ENCODE measurements around the gene MYBL2.
A peak's percentile ranks its signal among the peaks of the same experiment; 100 is the strongest.
"Not testable (repeated sequence)": the region's sequence is repeated elsewhere in the genome, so short reads cannot be mapped to it uniquely, and the experiment has no call there.

MYBL2 gene

DNA sequence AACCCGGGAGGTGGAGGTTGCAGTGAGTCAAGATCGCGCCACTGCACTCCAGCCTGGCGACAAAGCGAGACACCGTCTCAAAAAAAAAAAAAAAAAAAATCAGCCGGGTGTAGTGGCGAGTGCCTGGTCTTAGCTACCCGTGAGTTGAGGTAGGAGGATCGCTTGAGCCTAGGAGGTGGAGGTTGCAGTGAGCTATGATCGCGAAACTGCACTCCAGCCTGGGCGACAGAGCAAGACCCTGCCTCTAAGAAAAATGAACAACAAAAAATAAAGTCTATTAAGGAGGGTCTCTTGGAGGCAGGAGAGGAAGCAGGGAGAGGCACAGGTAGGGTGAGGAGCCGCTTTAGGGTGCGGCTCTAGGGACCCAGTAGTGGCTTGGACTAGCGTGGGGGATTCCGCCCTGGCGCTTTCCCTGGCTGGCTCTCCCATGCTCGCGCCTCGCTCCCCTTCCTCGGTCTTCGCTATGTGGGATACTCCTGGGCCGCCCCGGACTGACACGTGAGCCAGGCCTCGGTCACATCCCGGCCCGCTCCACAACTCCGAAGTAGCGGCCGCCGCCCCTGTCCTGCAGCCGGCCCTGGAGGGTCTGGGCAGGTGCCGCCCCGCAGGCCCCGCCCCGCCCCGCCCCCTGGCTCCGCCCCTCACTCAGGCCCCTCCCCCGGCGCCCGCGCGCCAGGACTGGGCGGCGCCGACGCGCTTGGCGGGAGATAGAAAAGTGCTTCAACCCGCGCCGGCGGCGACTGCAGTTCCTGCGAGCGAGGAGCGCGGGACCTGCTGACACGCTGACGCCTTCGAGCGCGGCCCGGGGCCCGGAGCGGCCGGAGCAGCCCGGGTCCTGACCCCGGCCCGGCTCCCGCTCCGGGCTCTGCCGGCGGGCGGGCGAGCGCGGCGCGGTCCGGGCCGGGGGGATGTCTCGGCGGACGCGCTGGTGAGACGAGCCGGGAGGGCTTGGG lies at the start of gene MYBL2:
Gene MYBL2, plus strand, starts transcription at position 739 of the 953 bp plus-strand sequence. Its CDS starts 170 bp downstream, at position 909.
- peak within 1 kb of the TSS; percentile 64 for H3K4me3 Mint-ChIP-seq
- H3K27ac Mint-ChIP-seq, result no peak within 1 kb of the TSS
- ATAC-seq (peak; percentile 91), DNase-seq (ENCODE audit: low spot score in 2 of 2) (peak; percentile 62 to 82)
- H3K9me3 Mint-ChIP-seq, result no peaks in the 10 kb centered on the region
- no peaks in the 10 kb centered on the region for H3K4me1 Mint-ChIP-seq
- peaks cover 13% of the 10 kb centered on the region for H3K36me3 Mint-ChIP-seq

DNA sequence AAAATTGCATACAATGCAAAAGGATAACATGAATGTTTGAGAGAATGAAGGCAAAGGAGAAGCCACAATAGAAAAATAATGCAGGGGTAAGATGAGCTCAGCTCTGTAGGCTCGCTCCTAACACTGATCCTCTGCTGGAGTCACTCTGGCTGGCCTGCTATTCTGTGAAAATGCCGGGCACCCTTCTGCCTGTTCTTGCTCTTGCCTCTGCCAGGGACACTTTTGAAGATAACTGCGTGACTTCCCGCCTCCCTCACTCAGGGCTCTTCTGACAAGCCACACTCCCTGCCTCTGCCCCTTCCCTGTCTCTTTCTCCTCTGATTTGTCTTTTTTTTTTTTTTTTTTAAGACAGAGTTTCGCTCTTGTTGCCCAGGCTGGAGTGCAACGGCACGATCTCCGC lies 35.3 kb upstream of the MYBL2 start:
- H3K9me3 Mint-ChIP-seq, result no peaks in the 10 kb centered on the region
- no peak for ATAC-seq
- DNase-seq (ENCODE audit: low spot score in 2 of 2), result no peak
- peaks cover 37% of the 10 kb centered on the region for H3K36me3 Mint-ChIP-seq
- H3K4me3 Mint-ChIP-seq, result no peak overlapping the region
- no peaks in the 10 kb centered on the region for H3K4me1 Mint-ChIP-seq
- H3K27ac Mint-ChIP-seq, result no peak overlapping the region

DNA sequence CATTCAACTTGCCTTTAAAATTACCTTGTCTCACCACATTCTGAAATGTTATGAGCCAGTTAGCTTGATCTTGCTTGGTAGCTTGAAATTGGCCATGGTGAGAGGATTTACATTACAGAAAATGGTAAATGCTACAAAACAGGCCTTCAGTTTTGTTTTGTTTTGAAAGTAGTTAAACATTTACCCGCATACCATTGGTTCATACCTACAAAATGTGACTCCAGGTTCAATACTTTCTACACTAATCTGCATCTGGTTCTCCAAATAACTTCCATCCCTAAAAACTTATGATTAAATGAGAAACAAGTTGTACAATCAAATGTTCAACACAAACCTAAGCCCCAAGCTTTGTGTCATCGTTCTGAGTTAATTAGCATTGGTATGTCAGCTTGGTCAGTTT lies 30.5 kb upstream of the MYBL2 start:
- no peak overlapping the region for H3K4me3 Mint-ChIP-seq
- H3K27ac Mint-ChIP-seq, result no peak overlapping the region
- ATAC-seq (no peak), DNase-seq (ENCODE audit: low spot score in 2 of 2) (no peak)
- peaks cover 59% of the 10 kb centered on the region for H3K36me3 Mint-ChIP-seq
- no peaks in the 10 kb centered on the region for H3K4me1 Mint-ChIP-seq
- H3K9me3 Mint-ChIP-seq, result no peaks in the 10 kb centered on the region

DNA sequence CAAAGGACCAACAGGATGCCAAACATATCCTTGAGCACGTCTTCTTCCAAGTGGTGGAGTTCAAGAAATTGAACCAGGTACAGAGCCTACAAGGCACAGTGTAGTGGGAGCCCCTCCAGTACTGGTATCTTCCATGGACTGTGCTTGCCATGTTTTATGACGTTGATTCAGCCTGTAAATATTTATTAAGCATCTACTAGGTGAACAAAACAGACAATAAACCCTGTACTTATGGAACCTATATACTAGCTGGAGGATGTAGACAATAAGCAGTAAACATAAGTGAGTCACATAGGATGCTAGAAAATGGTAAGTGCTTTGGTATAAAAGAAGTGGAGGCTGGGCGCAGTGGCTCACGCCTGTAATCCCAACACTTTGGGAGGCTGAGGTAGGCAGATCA lies 24.4 kb upstream of the MYBL2 start:
- Mint-ChIP-seq H3K9me3 (no peaks in the 10 kb centered on the region), H3K4me1 (no peaks in the 10 kb centered on the region), H3K4me3 (no peak overlapping the region), H3K27ac (no peak overlapping the region), H3K36me3 (peaks cover 63% of the 10 kb centered on the region)
- no peak for ATAC-seq
- DNase-seq (ENCODE audit: low spot score in 2 of 2), result no peak

DNA sequence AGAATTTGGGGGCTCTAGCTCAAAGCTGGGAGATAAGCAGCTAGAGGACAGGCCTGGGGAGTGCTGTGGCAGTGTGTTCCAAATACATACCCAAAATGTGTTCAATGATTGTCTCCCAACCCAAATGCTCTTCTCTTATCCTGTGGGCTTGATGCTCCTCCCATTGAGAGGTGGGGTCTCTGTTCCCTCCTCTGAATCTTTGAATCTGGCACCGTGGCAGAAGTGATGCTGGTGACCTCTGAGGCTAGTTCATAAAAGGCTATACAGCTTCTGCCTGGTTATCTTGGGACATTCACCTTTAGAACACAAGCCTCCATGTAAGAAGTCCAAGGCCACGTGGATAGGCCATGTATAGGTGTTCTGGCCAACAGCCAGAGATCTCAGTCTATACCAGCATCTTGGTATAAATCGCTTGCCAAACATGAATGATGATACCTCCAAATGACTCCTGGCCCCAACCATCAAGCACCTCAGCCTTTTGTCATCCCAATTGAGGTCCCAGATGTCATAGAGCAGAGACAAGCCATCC lies 15.9 kb upstream of the MYBL2 start:
- ATAC-seq, result no peak
- no peak for DNase-seq (ENCODE audit: low spot score in 2 of 2)
- Mint-ChIP-seq H3K36me3 (peaks cover 26% of the 10 kb centered on the region), H3K27ac (no peak overlapping the region), H3K4me1 (no peaks in the 10 kb centered on the region), H3K4me3 (no peak overlapping the region), H3K9me3 (no peaks in the 10 kb centered on the region)

DNA sequence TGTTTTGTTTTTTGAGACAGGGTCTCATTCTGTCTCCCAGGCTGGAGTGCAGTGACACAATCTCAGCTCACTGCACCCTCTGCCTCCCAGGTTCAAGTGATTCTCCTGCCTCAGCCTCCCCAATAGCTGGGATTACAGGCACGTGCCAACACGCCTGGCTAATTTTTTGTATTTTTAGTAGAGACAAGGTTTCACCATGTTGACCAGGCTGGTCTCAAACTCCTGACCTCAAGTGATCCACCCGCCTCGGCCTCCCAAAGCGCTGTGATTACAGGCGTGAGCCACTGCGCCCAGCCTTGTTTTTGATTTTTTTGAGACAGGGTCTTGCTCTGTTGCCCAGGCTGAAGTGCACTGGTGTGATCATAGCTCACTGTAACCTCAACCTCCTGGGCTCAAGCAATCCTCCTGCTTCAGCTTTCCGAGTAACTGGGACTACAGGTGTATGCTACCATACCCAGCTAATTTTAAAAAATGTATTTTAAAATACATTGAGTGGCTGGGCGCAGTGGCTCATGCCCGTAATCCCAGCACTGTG lies 15.2 kb upstream of the MYBL2 start:
- not testable (repeated sequence) for H3K4me1 Mint-ChIP-seq; ATAC-seq; H3K27ac Mint-ChIP-seq; H3K4me3 Mint-ChIP-seq; H3K9me3 Mint-ChIP-seq; DNase-seq (ENCODE audit: low spot score in 2 of 2)
- H3K36me3 Mint-ChIP-seq, result peaks cover 20% of the 10 kb centered on the region

DNA sequence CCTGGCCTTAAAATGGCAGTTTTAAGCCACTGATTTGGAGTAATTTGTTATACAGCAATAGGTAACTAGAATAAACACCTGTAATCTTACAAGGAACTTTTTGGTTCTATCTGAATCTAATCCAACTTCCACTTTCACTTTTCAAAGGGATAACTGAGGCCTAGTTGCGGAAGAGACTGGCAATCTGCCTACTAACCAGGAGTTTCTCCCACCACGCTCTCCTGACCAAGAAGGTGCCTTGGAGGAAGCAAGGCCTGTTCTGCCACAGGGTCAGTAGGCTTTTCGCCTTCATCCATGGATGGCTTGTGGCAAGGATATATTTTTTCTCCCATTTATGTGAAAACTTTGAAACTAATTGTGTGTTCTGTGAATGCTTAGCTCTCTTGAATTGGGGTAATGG lies 12.9 kb upstream of the MYBL2 start:
- no peak for ATAC-seq
- no peak overlapping the region for H3K4me3 Mint-ChIP-seq
- no peak overlapping the region for H3K27ac Mint-ChIP-seq
- DNase-seq (ENCODE audit: low spot score in 2 of 2), result no peak
- no peaks in the 10 kb centered on the region for H3K9me3 Mint-ChIP-seq
- H3K36me3 Mint-ChIP-seq, result no peaks in the 10 kb centered on the region
- peaks cover 14% of the 10 kb centered on the region for H3K4me1 Mint-ChIP-seq

DNA sequence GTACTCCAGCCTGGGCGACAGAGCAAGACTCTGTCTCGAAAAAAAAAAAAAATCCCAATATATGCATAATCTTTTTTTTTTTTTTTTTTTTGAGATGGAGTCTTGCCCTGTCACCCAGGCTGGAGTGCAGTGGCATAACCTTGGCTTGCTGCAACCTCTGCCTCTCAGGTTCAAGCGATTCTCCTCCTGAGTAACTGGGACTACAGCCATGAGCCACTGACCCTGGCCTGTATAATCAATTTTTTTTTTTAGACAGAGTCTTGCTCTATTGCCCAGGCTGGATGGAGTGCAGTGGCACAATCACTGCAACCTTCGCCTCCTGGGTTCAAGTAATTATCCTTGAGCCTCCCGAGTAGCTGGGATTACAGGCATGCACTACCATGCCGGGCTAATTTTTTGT lies 11.7 kb upstream of the MYBL2 start:
- not testable (repeated sequence) for H3K27ac Mint-ChIP-seq; H3K9me3 Mint-ChIP-seq; H3K4me3 Mint-ChIP-seq; H3K36me3 Mint-ChIP-seq; DNase-seq (ENCODE audit: low spot score in 2 of 2); ATAC-seq
- peaks cover 14% of the 10 kb centered on the region for H3K4me1 Mint-ChIP-seq

DNA sequence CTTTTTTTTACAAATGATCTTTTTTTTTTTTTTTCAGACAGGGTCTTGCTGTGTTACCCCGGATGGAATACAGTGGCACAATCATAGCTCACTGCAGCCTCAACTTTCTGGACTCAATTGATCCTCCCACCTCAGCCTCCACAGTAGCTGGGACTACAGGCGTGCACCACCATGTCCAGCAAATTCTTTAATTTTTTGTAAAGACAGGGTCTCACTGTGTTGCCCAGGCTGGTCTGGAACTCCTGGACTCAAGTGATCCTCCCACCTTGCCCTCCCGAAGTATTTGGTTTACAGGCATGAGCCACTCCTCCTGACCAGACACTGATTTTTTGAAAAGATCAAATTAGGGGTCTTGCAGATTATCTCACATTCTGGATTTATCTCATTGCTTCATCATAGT lies 11.0 kb upstream of the MYBL2 start:
- Mint-ChIP-seq H3K4me3 (peak overlapping the region; percentile 85), H3K4me1 (peaks cover 14% of the 10 kb centered on the region), H3K36me3 (no peaks in the 10 kb centered on the region), H3K9me3 (no peaks in the 10 kb centered on the region), H3K27ac (no peak overlapping the region)
- DNase-seq (ENCODE audit: low spot score in 2 of 2) (no peak), ATAC-seq (no peak)

DNA sequence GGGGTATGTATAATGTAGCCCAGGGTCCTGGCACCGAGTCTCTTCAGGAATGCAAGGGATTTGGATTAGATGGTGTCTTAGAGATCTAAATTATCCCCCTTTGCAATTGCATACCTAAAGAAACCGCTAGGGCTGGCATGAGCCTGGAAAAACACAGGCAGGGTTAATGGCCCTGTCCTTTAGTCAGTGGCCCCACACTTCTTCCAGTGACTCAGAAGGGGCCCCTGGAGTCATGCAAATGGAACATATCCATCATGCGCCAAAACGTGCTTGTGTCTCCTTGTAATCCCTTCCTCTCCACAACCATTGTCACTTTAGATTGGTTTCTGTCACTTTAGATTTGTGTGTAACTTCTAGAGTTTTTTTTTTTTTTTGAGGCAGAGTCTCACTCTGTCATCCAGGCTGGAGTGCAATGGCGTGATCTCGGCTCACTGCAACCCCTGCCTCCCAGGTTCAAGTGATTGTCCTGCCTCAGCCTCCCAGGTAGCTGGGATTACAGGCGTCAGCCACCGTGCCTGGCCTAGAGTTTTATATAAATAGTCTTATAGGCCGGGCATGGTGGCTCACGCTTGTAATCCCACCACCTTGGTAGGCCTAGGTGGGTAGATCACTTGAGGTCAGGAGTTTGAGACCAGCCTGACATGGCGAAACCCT lies 8.7 kb upstream of the MYBL2 start:
- Mint-ChIP-seq H3K36me3 (no peaks in the 10 kb centered on the region), H3K27ac (peak overlapping the region; percentile 93), H3K4me3 (peak overlapping the region; percentile 85), H3K4me1 (peaks cover 14% of the 10 kb centered on the region), H3K9me3 (no peaks in the 10 kb centered on the region)
- peak; percentile 77 for ATAC-seq
- no peak for DNase-seq (ENCODE audit: low spot score in 2 of 2)

DNA sequence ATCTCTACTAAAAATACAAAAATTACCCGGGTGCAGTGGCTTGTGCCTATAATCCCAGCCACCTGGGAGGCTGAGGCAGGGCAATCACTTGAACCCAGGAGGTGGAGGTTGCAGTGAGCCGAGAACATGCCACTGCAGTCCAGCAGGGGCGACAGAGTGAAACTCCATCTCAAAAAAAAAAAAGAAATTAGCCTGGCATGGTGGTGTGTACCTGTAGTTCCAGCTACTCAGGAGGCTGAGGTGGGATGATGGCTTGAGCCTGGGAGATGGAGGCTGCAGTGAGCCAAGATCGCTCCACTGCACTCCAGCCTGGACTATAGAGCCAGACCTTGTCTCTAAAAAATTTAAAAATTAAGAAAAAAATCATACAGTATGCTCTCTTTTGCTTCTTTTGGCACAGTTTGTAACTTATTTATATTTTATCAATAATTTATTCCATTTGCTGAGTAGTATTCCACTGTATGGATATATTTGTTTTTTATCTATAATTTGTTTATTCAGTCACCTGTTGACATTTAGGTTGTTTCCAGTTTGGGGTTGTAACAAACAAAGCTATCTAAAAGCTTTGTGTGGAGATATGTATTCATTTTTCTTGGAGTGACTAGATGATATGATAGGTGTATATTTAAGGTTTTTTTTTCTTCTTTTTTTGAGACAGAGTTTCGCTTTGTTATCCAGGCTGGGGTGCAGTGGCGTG lies 8.0 kb upstream of the MYBL2 start:
- H3K4me1 Mint-ChIP-seq, result peaks cover 14% of the 10 kb centered on the region
- H3K36me3 Mint-ChIP-seq, result no peaks in the 10 kb centered on the region
- no peak overlapping the region for H3K27ac Mint-ChIP-seq
- ATAC-seq (no peak), DNase-seq (ENCODE audit: low spot score in 2 of 2) (no peak)
- H3K9me3 Mint-ChIP-seq, result no peaks in the 10 kb centered on the region
- H3K4me3 Mint-ChIP-seq, result peak overlapping the region; percentile 85

DNA sequence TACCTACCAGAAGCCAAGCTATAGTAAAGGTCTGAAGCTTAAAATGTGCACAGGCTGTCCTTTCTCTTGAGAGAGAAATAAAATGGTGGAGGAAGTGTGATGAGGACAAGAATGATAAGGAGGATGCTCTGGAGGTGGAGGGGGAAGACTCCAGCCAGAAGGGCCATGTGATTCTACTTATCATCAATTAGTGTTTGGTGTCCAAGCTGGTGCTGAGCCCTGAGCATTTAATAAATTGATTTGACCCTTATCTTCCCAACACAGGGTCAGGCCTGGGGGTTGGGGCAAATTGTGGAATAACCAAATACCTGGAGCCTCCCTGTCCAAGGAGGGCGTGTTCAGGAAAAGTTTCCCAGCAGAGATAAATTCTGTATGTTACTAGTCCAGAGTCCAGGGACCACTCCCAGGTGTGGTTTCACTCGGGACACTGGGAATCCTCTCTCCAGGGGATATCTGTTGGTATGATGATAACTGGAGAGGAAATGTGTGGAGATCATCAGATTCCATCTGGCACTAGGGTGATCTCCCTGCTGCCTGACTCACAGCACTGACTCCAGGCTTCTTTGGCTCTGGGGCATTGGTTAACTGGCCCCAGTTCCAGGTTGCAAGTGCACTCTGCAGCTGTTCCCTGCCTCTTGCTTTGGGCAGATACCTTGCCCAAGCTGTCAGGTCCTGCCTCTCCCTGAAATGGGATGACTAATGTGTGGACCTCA lies 3.8 kb upstream of the MYBL2 start:
- no peak for ATAC-seq
- H3K4me3 Mint-ChIP-seq, result no peak overlapping the region
- no peak overlapping the region for H3K27ac Mint-ChIP-seq
- no peaks in the 10 kb centered on the region for H3K36me3 Mint-ChIP-seq
- H3K4me1 Mint-ChIP-seq, result peaks cover 3% of the 10 kb centered on the region
- no peak for DNase-seq (ENCODE audit: low spot score in 2 of 2)
- no peaks in the 10 kb centered on the region for H3K9me3 Mint-ChIP-seq

DNA sequence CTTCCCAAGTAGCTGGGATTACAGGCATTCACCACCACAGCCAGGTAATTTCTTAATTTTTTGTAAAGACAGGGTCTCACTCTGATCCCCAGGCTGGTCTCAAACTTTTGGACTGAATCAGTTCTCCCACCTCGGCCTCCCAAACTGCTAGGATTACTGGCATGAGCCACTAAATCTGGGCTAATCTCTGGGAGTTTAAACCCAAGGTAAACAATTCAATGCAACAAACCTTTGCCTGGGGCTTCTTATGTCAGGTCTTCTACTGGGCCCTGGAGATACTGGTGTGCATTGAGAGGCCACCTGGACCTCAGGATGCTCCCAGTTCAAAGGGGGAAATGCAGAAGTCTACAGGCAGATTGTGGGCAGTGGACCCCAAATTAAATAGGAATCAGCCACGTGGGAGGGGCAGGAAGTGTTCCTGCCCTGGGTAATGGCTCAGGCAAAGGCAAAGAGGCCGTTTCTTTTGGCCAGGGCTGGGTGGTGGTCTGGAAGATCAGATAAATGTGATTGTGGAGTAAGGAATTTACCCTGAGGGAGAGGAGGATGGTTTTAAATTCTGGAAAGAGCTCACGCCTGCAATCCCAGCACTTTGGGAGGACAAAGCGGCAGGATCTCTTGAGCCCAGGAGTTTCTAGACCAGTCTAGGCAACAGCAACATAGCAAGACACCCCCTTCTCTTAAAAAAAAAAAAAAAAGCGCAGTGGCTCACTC lies 1.3 kb upstream of the MYBL2 start:
- no peak for ATAC-seq
- Mint-ChIP-seq H3K4me3 (peak overlapping the region; percentile 64), H3K4me1 (no peaks in the 10 kb centered on the region), H3K9me3 (no peaks in the 10 kb centered on the region), H3K27ac (no peak overlapping the region), H3K36me3 (peaks cover 13% of the 10 kb centered on the region)
- DNase-seq (ENCODE audit: low spot score in 2 of 2), result no peak
